Measurements from ENCODE around the gene TRAPPC3.

TRAPPC3 gene

GRCh38 chr1:36092798-36093185, 56.5 kb downstream of the TRAPPC3 start:
- Histone ChIP-seq H3K9me3 (ENCODE audit: control insufficient read depth, low read length) (no peaks in the 10 kb centered on the region), H3K4me1 (ENCODE audit: control insufficient read depth, insufficient read depth, low read depth, low read length) (peaks cover 29% of the 10 kb centered on the region), H3K79me1 (replicated peaks; ENCODE audit: low read length, poor library complexity, severe bottlenecking) (peaks cover 28% of the 10 kb centered on the region), H3K4ac (ENCODE audit: low read depth in 1 of 2, low read length in 2 of 2) (no peak overlapping the region), H2BK5ac (ENCODE audit: low read depth, low read length, poor library complexity, severe bottlenecking) (no peak overlapping the region), H3K27me3 (ENCODE audit: control insufficient read depth in 1 of 2, insufficient read depth in 1 of 2, low read length in 2 of 2) (no peaks in the 10 kb centered on the region), H3K4me3 (ENCODE audit: insufficient read depth in 1 of 2, low read depth in 1 of 2, low read length in 2 of 2) (no peak overlapping the region), H3K27ac (ENCODE audit: low read length, poor library complexity, severe bottlenecking) (no peak overlapping the region), H3K9ac (ENCODE audit: low read length) (no peak overlapping the region), H3K4me2 (ENCODE audit: low read length, poor library complexity, severe bottlenecking) (no peak overlapping the region), H2AFZ (ENCODE audit: low read depth, low read length) (no peak overlapping the region), H2BK15ac (ENCODE audit: low read depth, poor library complexity, severe bottlenecking) (no peak overlapping the region), H4K91ac (ENCODE audit: low read length) (no peak overlapping the region), H2AK5ac (ENCODE audit: low read length, severe bottlenecking) (no peak overlapping the region), H3K36me3 (ENCODE audit: control insufficient read depth in 1 of 2, insufficient read depth in 2 of 2, low read depth in 1 of 2, low read length in 2 of 2) (peaks cover 54 to 66% of the 10 kb centered on the region in 2 experiments), H3K23ac (ENCODE audit: low read length in 2 of 2) (no peak overlapping the region), H2BK120ac (ENCODE audit: low read depth, low read length) (no peak overlapping the region), H3K14ac (ENCODE audit: low read length in 2 of 2) (no peak overlapping the region), H2BK12ac (ENCODE audit: low read length in 2 of 2) (no peak overlapping the region), H4K8ac (ENCODE audit: low read length) (no peak overlapping the region), H3K18ac (ENCODE audit: low read depth in 1 of 2, low read length in 2 of 2) (no peak overlapping the region)
- no peak for DNase-seq
- 97% methylated on average over 9 of the region's 9 CpGs for WGBS

- Histone ChIP-seq H4K8ac (ENCODE audit: low read length) (no peak overlapping the region), H3K27ac (ENCODE audit: low read length, poor library complexity, severe bottlenecking) (no peak overlapping the region), H2BK15ac (ENCODE audit: low read depth, poor library complexity, severe bottlenecking) (no peak overlapping the region), H2BK12ac (ENCODE audit: low read length in 2 of 2) (no peak overlapping the region), H3K79me1 (replicated peaks; ENCODE audit: low read length, poor library complexity, severe bottlenecking) (peaks cover 28% of the 10 kb centered on the region), H2BK5ac (ENCODE audit: low read depth, low read length, poor library complexity, severe bottlenecking) (no peak overlapping the region), H2AFZ (ENCODE audit: low read depth, low read length) (no peak overlapping the region), H3K4ac (ENCODE audit: low read depth in 1 of 2, low read length in 2 of 2) (no peak overlapping the region), H2BK120ac (ENCODE audit: low read depth, low read length) (no peak overlapping the region), H3K36me3 (ENCODE audit: control insufficient read depth in 1 of 2, insufficient read depth in 2 of 2, low read depth in 1 of 2, low read length in 2 of 2) (peaks cover 54 to 61% of the 10 kb centered on the region in 2 experiments), H3K9ac (ENCODE audit: low read length) (no peak overlapping the region), H3K4me3 (ENCODE audit: insufficient read depth in 1 of 2, low read depth in 1 of 2, low read length in 2 of 2) (no peak overlapping the region), H4K91ac (ENCODE audit: low read length) (no peak overlapping the region), H3K4me2 (ENCODE audit: low read length, poor library complexity, severe bottlenecking) (no peak overlapping the region), H3K27me3 (ENCODE audit: control insufficient read depth in 1 of 2, insufficient read depth in 1 of 2, low read length in 2 of 2) (no peaks in the 10 kb centered on the region), H3K18ac (ENCODE audit: low read depth in 1 of 2, low read length in 2 of 2) (no peak overlapping the region), H3K4me1 (ENCODE audit: control insufficient read depth, insufficient read depth, low read depth, low read length) (peaks cover 30% of the 10 kb centered on the region), H3K14ac (ENCODE audit: low read length in 2 of 2) (no peak overlapping the region), H3K23ac (ENCODE audit: low read length in 2 of 2) (no peak overlapping the region), H2AK5ac (ENCODE audit: low read length, severe bottlenecking) (no peak overlapping the region), H3K9me3 (ENCODE audit: control insufficient read depth, low read length) (no peaks in the 10 kb centered on the region)
- no peak for DNase-seq
- 96% methylated on average over 17 of the region's 17 CpGs for WGBS
Observed at GRCh38 chr1:36092166-36092797, 57.0 kb downstream of the TRAPPC3 start.

- H2AK5ac ChIP-seq (ENCODE audit: low read length, severe bottlenecking) = no peak overlapping the region
- no peak overlapping the region for H3K4ac ChIP-seq (ENCODE audit: low read depth in 1 of 2, low read length in 2 of 2)
- H3K14ac ChIP-seq (ENCODE audit: low read length in 2 of 2) = no peak overlapping the region
- H3K27me3 ChIP-seq (ENCODE audit: control insufficient read depth in 1 of 2, insufficient read depth in 1 of 2, low read length in 2 of 2) = no peaks in the 10 kb centered on the region
- H2AFZ ChIP-seq (ENCODE audit: low read depth, low read length) = no peak overlapping the region
- H2BK5ac ChIP-seq (ENCODE audit: low read depth, low read length, poor library complexity, severe bottlenecking) = no peak overlapping the region
- H3K4me2 ChIP-seq (ENCODE audit: low read length, poor library complexity, severe bottlenecking) = no peak overlapping the region
- WGBS = 96% methylated on average over 13 of the region's 13 CpGs
- peaks cover 28% of the 10 kb centered on the region for H3K79me1 ChIP-seq (replicated peaks; ENCODE audit: low read length, poor library complexity, severe bottlenecking)
- no peak overlapping the region for H3K4me3 ChIP-seq (ENCODE audit: insufficient read depth in 1 of 2, low read depth in 1 of 2, low read length in 2 of 2)
- peaks cover 35% of the 10 kb centered on the region for H3K4me1 ChIP-seq (ENCODE audit: control insufficient read depth, insufficient read depth, low read depth, low read length)
- H4K91ac ChIP-seq (ENCODE audit: low read length) = no peak overlapping the region
- no peak overlapping the region for H4K8ac ChIP-seq (ENCODE audit: low read length)
- H3K9me3 ChIP-seq (ENCODE audit: control insufficient read depth, low read length) = no peaks in the 10 kb centered on the region
- DNase-seq = no peak
- H3K18ac ChIP-seq (ENCODE audit: low read depth in 1 of 2, low read length in 2 of 2) = no peak overlapping the region
- no peak overlapping the region for H3K27ac ChIP-seq (ENCODE audit: low read length, poor library complexity, severe bottlenecking)
- no peak overlapping the region for H3K23ac ChIP-seq (ENCODE audit: low read length in 2 of 2)
- H3K36me3 ChIP-seq (ENCODE audit: control insufficient read depth in 1 of 2, insufficient read depth in 2 of 2, low read depth in 1 of 2, low read length in 2 of 2) = peaks cover 54 to 55% of the 10 kb centered on the region in 2 experiments
- no peak overlapping the region for H2BK120ac ChIP-seq (ENCODE audit: low read depth, low read length)
- H3K9ac ChIP-seq (ENCODE audit: low read length) = no peak overlapping the region
- no peak overlapping the region for H2BK12ac ChIP-seq (ENCODE audit: low read length in 2 of 2)
- no peak overlapping the region for H2BK15ac ChIP-seq (ENCODE audit: low read depth, poor library complexity, severe bottlenecking)
Observed at GRCh38 chr1:36091698-36092097, 57.6 kb downstream of the TRAPPC3 start.

DNA sequence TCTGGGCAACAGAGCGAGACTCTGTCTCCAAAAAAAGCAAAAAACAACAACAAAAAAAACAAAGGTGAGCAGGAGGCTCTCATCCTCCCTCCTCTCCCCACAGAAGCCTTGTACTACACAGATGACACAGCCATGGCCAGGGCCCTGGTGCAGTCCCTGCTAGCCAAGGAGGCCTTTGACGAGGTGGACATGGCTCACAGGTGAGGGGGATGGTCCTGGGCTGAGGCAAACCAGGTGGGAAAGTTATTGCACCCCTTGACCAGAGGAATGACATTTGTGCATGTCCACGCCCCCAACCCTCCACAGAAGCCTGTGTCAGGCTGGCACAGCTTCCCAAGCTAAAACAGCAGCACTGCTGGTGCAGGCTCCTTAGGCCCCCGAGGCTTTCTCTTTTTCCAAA, 58.1 kb downstream of the TRAPPC3 start:
- Histone ChIP-seq H3K27ac (ENCODE audit: low read length, poor library complexity, severe bottlenecking) (no peak overlapping the region), H4K8ac (ENCODE audit: low read length) (no peak overlapping the region), H3K14ac (ENCODE audit: low read length in 2 of 2) (no peak overlapping the region), H3K36me3 (ENCODE audit: control insufficient read depth in 1 of 2, insufficient read depth in 2 of 2, low read depth in 1 of 2, low read length in 2 of 2) (peaks cover 50 to 51% of the 10 kb centered on the region in 2 experiments), H2BK15ac (ENCODE audit: low read depth, poor library complexity, severe bottlenecking) (no peak overlapping the region), H3K27me3 (ENCODE audit: control insufficient read depth in 1 of 2, insufficient read depth in 1 of 2, low read length in 2 of 2) (no peaks in the 10 kb centered on the region), H3K23ac (ENCODE audit: low read length in 2 of 2) (no peak overlapping the region), H3K9me3 (ENCODE audit: control insufficient read depth, low read length) (no peaks in the 10 kb centered on the region), H3K18ac (ENCODE audit: low read depth in 1 of 2, low read length in 2 of 2) (no peak overlapping the region), H3K9ac (ENCODE audit: low read length) (no peak overlapping the region), H4K91ac (ENCODE audit: low read length) (no peak overlapping the region), H3K4ac (ENCODE audit: low read depth in 1 of 2, low read length in 2 of 2) (no peak overlapping the region), H2BK12ac (ENCODE audit: low read length in 2 of 2) (no peak overlapping the region), H3K4me3 (ENCODE audit: insufficient read depth in 1 of 2, low read depth in 1 of 2, low read length in 2 of 2) (no peak overlapping the region), H2AFZ (ENCODE audit: low read depth, low read length) (no peak overlapping the region), H2AK5ac (ENCODE audit: low read length, severe bottlenecking) (peak overlapping the region; percentile 6), H3K4me2 (ENCODE audit: low read length, poor library complexity, severe bottlenecking) (no peak overlapping the region), H3K4me1 (ENCODE audit: control insufficient read depth, insufficient read depth, low read depth, low read length) (peaks cover 35% of the 10 kb centered on the region), H3K79me1 (replicated peaks; ENCODE audit: low read length, poor library complexity, severe bottlenecking) (peaks cover 28% of the 10 kb centered on the region), H2BK120ac (ENCODE audit: low read depth, low read length) (no peak overlapping the region), H2BK5ac (ENCODE audit: low read depth, low read length, poor library complexity, severe bottlenecking) (no peak overlapping the region)
- WGBS = 100% methylated on average over 4 of the region's 4 CpGs
- no peak for DNase-seq

Data from mesenchymal stem cell (in vitro differentiated cells and primary cell).